ENCODE results near the gene RP2. TPM values are rescaled to one million over a fixed set of nuclear protein-coding genes. Genes with fewer than 3 reads are reported as not detected.

The RP2 gene
- total and polyA plus RNA-seq, 4 donors: 3.2 to 11.5 (median 7.3) TPM

- TF ChIP-seq, protein P1, sequence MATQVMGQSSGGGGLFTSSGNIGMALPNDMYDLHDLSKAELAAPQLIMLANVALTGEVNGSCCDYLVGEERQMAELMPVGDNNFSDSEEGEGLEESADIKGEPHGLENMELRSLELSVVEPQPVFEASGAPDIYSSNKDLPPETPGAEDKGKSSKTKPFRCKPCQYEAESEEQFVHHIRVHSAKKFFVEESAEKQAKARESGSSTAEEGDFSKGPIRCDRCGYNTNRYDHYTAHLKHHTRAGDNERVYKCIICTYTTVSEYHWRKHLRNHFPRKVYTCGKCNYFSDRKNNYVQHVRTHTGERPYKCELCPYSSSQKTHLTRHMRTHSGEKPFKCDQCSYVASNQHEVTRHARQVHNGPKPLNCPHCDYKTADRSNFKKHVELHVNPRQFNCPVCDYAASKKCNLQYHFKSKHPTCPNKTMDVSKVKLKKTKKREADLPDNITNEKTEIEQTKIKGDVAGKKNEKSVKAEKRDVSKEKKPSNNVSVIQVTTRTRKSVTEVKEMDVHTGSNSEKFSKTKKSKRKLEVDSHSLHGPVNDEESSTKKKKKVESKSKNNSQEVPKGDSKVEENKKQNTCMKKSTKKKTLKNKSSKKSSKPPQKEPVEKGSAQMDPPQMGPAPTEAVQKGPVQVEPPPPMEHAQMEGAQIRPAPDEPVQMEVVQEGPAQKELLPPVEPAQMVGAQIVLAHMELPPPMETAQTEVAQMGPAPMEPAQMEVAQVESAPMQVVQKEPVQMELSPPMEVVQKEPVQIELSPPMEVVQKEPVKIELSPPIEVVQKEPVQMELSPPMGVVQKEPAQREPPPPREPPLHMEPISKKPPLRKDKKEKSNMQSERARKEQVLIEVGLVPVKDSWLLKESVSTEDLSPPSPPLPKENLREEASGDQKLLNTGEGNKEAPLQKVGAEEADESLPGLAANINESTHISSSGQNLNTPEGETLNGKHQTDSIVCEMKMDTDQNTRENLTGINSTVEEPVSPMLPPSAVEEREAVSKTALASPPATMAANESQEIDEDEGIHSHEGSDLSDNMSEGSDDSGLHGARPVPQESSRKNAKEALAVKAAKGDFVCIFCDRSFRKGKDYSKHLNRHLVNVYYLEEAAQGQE (IDR thresholded peaks at IDR 0.05): no peak
- TF ChIP-seq RXRA (IDR thresholded peaks at IDR 0.05) (no peak), HNF4G (IDR thresholded peaks at IDR 0.05) (no peak), HNF4A (conservative IDR thresholded peaks at IDR 0.05) (peak in 1 of 2 donors; percentile 30), ATF3 (IDR thresholded peaks at IDR 0.05) (no peak), NR2F2 (IDR thresholded peaks at IDR 0.05) (no peak)
Measured at GRCh38 chrX:46803140-46803539, 33.7 kb upstream of the RP2 start (continued).

DNA sequence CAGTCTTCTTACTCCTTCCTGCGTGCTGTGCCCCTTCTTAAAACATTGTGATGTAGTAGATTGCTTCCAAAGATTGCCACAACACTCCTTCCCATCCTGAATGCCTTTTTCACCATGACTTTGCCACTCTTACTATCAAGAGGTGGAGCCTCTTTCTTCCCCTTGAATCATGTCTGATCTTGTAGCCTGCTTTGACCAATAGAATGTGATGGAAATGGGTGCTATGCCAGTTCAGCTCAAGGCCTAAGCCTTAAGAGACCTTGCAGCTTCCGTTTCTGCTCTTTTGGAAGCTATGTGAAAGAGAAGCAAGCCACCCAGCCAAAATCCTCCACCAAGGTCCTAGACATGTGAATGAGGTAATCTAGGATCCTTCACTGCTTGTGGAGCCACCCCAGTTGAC is 31.6 kb upstream of the RP2 start:
- no peak overlapping the region for H3K27ac ChIP-seq (ENCODE audit: low read depth in 1 of 2, low read length in 2 of 2)
- H3K9me3 ChIP-seq (ENCODE audit: control insufficient read depth in 4 of 4, low read length in 3 of 4): no peaks in the 10 kb centered on the region
- H3K9ac ChIP-seq (ENCODE audit: low read depth in 1 of 2, low read length in 2 of 2): no peak overlapping the region
- no peaks in the 10 kb centered on the region for H3K27me3 ChIP-seq (ENCODE audit: control insufficient read depth in 4 of 4, insufficient read depth in 4 of 4, low read length in 3 of 4)
- no peak overlapping the region for H3K4me3 ChIP-seq (ENCODE audit: low read depth in 1 of 3, low read length in 3 of 3)
- DNase-seq (ENCODE audit: low spot score): no peak
- no peaks in the 10 kb centered on the region for H3K4me1 ChIP-seq (ENCODE audit: control insufficient read depth in 4 of 4, insufficient read depth in 4 of 4, low read length in 3 of 4)
- no peak for TF ChIP-seq TAF1 (conservative IDR thresholded peaks at IDR 0.05)
- TF ChIP-seq, protein P1 (IDR thresholded peaks at IDR 0.05): no peak
- TF ChIP-seq HNF4G (IDR thresholded peaks at IDR 0.05): no peak
- TF ChIP-seq, protein P2, sequence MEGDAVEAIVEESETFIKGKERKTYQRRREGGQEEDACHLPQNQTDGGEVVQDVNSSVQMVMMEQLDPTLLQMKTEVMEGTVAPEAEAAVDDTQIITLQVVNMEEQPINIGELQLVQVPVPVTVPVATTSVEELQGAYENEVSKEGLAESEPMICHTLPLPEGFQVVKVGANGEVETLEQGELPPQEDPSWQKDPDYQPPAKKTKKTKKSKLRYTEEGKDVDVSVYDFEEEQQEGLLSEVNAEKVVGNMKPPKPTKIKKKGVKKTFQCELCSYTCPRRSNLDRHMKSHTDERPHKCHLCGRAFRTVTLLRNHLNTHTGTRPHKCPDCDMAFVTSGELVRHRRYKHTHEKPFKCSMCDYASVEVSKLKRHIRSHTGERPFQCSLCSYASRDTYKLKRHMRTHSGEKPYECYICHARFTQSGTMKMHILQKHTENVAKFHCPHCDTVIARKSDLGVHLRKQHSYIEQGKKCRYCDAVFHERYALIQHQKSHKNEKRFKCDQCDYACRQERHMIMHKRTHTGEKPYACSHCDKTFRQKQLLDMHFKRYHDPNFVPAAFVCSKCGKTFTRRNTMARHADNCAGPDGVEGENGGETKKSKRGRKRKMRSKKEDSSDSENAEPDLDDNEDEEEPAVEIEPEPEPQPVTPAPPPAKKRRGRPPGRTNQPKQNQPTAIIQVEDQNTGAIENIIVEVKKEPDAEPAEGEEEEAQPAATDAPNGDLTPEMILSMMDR (IDR thresholded peaks at IDR 0.05; ENCODE audit: low read depth, low read length, missing input control): no peak
- TF ChIP-seq YY1 (IDR thresholded peaks at IDR 0.05): no peak
- no peak for TF ChIP-seq FOXA2 (IDR thresholded peaks at IDR 0.05)
- TF ChIP-seq EGR1 (IDR thresholded peaks at IDR 0.05; ENCODE audit: low read depth in 2 of 2): no peak
- no peak for TF ChIP-seq ATF3 (IDR thresholded peaks at IDR 0.05)
- TF ChIP-seq, protein P3, sequence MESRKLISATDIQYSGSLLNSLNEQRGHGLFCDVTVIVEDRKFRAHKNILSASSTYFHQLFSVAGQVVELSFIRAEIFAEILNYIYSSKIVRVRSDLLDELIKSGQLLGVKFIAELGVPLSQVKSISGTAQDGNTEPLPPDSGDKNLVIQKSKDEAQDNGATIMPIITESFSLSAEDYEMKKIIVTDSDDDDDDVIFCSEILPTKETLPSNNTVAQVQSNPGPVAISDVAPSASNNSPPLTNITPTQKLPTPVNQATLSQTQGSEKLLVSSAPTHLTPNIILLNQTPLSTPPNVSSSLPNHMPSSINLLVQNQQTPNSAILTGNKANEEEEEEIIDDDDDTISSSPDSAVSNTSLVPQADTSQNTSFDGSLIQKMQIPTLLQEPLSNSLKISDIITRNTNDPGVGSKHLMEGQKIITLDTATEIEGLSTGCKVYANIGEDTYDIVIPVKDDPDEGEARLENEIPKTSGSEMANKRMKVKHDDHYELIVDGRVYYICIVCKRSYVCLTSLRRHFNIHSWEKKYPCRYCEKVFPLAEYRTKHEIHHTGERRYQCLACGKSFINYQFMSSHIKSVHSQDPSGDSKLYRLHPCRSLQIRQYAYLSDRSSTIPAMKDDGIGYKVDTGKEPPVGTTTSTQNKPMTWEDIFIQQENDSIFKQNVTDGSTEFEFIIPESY (IDR thresholded peaks at IDR 0.05): no peak
- WGBS: 92% methylated on average over 2 of the region's 2 CpGs
- no peaks in the 10 kb centered on the region for H3K36me3 ChIP-seq (ENCODE audit: control insufficient read depth in 4 of 4, insufficient read depth in 3 of 4, low read depth in 1 of 4, low read length in 3 of 4)
